SW 1271 (cell line): ENCODE results near the gene MUC2.

Experiments used
- DNase-seq, 2 experiments: peaks; one replicate each; lab custom pipeline; 2025; lab: John Stamatoyannopoulos, UW

Gene MUC2

GRCh38 chr11:1087961-1088926 lies 13.6 kb downstream of the MUC2 start:
- DNase-seq = no peak

GRCh38 chr11:1088927-1089737 lies 14.5 kb downstream of the MUC2 start:
- DNase-seq = no peak

- DNase-seq = no peak
Observed at GRCh38 chr11:1089738-1090599, 15.3 kb downstream of the MUC2 start.

GRCh38 chr11:1090600-1091331 lies 16.1 kb downstream of the MUC2 start:
- DNase-seq = no peak

GRCh38 chr11:1091332-1092083 lies 16.8 kb downstream of the MUC2 start:
- no peak for DNase-seq

GRCh38 chr11:1092145-1092670 lies 17.5 kb downstream of the MUC2 start:
- DNase-seq = no peak

GRCh38 chr11:1092919-1093318 lies 18.2 kb downstream of the MUC2 start:
- no peak for DNase-seq

- no peak for DNase-seq
Observed at GRCh38 chr11:1099519-1100355, 25.1 kb downstream of the MUC2 start.

- no peak for DNase-seq
Observed at GRCh38 chr11:1100417-1101245, 26.0 kb downstream of the MUC2 start.

- DNase-seq = no peak
Observed at GRCh38 chr11:1101318-1102089, 26.8 kb downstream of the MUC2 start.

GRCh38 chr11:1102221-1102971 lies 27.7 kb downstream of the MUC2 start:
- DNase-seq = no peak

- DNase-seq = no peak
Observed at GRCh38 chr11:1102996-1103395, 28.3 kb downstream of the MUC2 start.

- no peak for DNase-seq
Observed at GRCh38 chr11:1103401-1104360, 29.0 kb downstream of the MUC2 start.

GRCh38 chr11:1104411-1105182 lies 29.9 kb downstream of the MUC2 start:
- DNase-seq = no peak

GRCh38 chr11:1105183-1105565 lies 30.5 kb downstream of the MUC2 start:
- DNase-seq = no peak
